Measurements from ENCODE around the gene DNAH3.
"Not testable (repeated sequence)": the region's sequence is repeated elsewhere in the genome, so short reads cannot be mapped to it uniquely, and the experiment has no call there.

The DNAH3 gene

DNA sequence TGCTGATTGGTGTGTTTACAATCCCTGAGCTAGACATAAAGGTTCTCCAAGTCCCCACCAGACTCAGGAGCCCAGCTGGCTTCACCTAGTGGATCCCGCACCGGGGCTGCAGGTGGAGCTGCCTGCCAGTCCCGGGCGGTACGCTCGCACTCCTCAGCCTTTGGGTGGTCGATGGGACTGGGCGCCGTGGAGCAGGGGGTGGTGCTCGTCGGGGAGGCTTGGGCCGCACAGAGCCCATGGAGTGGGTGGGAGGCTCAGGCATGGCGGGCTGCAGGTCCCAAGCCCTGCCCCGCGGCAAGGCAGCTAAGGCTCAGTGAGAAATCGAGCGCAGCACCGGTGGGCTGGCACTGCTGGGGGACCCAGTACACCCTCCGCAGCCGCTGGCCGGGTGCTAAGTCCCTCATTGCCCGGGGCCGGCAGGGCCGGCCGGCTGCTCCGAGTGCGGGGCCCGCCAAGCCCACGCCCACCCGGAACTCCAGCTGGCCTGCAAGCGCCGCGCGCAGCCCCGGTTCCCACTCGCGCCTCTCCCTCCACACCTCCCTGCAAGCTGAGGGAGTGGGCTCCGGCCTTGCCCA lies 161.1 kb downstream of the DNAH3 start:
- DNase-seq = not testable (repeated sequence)

DNA sequence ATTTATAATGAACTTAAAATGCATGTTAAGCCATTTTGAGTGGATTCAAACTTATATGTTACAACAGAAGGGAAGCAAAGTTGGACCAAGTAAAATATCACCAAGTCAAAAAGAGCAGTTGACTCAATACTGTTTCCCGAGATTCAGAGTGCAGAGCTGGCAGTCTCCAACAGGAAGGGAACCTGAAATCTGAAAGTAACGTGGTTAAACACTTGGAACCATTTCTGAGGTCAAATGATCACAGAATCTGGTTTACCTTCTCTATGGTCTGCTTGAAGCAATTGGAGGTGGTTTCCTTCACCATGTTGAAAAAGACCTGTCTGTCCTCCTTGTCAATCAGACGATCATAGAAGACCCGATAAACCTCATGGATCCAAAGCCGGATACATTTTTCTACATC lies 163.6 kb downstream of the DNAH3 start:
- no peak for DNase-seq

DNA sequence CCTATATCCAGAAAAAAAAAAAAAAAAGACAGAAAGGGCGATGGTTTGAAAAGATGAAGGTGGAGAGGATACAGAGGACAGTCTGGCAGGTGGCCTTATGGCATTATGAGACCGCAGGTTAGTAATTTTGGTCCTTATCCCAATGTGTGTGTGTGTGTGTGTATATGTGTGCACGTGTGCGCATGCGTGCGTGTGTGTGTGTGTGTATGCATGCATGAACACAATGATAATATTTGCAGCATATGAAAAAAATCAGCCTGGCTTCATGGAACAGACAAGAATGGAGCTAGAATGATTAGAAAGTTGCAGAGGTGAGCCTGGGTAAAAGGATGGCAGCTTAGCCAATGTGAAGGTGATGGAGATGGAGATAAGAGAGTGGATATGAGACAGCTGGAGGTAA lies 166.6 kb downstream of the DNAH3 start:
- DNase-seq = no peak

DNA sequence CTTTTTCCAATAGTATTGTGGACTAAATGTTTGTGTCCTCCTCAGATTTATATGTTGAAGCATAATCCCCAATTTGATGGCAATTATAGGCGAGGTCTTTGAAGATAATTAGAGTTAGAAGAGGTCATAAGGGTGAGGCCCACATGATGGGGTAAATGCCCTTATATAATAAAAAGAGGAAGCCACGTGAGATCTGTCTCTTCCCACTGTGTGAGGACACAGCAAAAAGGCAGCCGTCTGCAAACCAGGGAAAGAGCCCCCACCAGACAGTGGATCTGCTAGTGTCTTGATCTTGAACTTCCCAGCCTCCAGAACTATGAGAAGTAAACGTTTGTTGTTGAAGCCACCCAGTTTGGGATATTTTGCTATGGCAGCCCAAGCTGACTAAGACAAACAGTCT lies 174.1 kb downstream of the DNAH3 start:
- DNase-seq = no peak

DNA sequence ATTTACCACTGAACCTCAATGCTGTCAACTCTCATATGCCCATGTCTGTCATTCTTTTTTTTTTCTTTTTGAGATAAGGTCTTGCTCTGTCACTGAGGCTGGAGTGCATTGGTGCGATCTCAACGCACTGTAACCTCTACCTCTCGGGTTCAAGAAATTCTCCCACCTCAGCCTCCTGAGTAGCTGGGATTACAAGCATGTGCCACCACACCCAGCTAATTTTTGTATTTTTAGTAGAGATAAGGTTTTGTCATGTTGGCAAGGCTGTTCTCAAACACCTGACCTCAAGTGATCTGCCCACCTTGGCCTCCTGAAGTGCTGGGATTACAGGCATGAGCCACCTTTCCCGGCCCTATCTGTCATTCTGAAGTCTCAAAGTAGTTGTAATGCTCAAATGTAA lies 177.4 kb downstream of the DNAH3 start:
- DNase-seq = not testable (repeated sequence)

DNA sequence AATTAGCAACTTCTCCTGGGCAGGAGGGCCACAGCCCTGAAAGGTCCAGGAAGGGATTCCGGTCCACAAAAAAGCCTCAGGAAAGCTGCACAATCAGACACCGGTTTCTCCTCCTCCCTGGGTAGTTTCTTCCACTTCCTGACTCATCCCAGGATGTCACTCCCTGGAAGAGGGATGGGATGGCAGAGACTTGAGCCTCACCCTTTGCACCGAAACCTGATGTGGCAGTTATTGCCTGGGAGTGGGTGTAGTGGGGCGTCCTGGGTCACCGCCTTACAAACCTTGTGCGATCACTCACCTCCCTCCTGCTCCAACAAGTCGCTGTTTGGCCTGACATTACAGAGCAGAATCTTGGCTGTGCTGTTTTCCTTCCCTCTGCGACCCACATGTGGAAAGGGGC lies 179.2 kb downstream of the DNAH3 start:
- DNase-seq = no peak

DNA sequence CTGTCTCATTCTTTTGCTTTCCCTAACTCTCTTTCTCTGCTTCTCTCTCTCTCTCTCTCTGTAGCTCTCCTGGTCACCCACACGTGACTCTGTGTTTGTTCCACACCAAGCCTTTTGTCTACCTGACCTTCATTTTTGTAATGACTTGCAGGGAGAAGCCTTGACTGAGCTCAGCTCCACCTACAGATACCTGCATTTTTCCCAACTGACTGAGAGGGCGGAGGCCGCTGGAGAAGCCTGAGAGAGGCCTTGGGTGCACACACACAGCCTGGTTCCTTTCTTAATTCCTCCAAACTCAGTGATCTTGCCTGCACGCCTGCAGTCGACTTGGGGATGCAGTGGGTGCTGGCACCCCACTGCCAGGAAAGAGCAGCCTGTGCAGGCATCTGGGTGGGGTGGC lies 181.3 kb downstream of the DNAH3 start:
- no peak for DNase-seq

DNA sequence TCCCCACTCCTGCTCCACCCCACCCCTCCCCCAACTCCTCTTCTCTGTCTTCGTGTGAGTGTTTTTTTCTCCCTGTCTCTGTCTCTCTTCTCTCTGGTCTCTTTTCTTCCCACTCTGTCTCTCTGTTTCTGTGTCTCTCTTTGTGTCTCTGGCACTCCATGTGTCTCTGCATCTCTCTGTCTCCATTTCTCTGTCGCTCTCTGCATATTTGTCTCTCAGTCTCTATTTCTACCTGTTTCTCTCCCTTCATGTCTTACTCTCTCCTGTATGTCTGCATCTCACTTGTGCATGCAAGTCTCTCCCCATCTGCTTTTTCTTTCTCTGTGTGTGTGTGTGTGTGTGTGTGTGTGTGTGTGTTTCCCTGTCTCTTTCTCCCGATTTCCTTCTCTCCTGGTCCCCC lies 181.9 kb downstream of the DNAH3 start:
- DNase-seq = no peak

DNA sequence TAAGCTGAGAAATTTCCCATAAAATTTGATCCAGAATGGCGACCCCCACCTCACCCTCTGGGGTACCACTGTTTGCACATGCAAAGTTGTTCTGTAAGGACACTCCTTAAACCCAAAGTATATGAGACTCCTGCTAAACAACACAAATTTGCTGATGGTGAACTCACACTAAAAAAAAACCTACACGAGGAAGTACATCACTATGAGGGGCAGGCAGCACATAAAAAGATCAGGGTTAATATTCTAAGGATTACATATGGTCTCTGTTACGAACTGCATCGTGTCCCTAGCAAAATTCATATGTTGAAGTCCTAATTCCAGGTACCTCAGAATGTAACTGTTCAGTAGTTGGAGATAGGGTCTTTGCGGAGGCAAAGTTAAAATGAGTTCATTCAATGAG lies 189.7 kb downstream of the DNAH3 start:
- DNase-seq = no peak

DNA sequence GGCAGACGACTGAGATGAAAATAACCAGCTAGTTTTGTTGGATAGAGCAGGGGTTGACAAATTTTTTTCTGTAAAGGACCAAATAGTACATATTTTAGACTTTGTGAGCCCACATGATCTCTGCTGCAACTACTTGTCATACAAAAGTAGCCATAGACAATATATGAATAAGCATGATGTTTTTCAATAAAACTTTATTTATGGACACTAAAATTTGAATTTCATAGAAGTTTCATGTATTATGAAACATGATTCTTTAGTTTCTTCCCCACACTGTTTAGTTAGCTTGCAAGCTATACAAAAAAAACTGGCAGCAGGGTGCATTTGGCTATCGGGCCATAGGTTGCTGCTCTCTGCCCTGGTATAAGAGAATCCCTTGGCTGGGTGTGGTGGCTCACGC lies 193.5 kb downstream of the DNAH3 start:
- DNase-seq = no peak

DNA sequence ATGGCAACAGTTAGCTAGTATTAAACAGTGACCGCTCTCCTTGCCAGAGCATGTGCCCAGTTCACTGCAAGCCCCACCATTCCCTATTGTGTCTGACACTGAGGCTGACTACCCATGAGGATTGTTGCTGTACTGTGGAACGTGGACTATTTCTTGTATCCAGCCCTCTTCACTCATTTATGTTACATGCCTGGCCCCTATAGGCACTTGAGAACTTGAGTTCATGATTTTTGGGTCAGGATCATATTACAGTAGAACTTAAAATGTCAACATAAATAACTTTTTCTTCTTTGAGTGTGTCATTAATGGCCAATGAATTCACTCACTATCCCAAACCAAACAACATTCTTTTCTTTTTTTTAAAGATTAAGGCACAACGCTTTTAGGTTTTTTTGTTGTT lies 194.3 kb downstream of the DNAH3 start:
- no peak for DNase-seq

DNA sequence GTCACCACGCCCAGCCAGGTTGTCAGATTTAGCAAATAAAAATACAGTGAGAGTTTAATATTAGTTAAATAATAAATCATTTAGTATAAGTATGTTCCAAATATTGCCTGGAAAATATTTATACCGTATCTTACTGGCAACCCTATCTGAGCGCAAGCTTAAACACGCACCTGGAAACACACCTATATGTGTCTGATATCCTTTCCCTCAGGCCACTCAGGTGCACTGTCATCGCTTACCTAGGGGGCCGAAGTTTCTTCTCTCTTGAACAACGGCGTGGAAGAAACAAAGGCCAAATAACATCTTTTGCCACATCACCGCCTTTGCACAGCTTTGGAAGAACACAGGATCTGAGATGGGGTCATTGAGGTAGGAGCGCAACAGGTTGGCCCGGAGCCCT lies 196.1 kb downstream of the DNAH3 start:
- DNase-seq = no peak

DNA sequence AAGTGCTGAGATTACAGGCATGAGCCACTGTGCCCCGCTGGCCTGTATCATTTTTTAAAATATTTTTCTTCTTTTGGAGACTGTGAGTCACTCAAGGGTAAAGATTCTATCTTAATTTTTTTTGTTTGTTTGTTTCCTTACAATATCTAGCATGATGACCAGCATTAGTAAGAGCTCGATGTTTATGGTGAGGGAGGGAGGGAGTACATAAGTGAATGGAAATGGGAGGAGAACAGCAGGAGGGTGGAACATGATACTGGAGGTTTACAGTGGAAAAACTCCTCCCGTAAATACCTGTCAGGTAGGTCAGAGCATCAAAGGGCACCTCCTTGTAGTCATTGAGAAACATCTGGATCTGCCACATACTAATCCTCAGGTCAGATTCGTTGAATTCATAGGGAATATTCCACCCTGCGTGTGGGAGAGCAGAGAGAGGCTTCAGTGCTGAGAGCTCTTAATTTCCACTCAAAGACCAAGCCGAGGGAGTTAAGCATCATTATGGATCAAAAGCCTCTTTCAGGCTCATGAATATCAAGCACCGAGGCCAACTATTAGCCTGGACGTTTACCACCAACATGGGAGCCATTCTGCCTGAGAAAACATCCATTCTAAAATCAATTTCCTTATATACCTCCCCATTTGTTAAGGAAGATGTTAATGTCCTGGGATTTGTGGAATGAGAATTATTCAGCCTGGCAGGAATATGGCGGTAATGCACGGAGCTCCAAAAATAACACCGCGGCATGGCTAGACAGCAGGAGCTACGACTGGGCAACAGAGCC lies 198.3 kb downstream of the DNAH3 start:
- DNase-seq = no peak

DNA sequence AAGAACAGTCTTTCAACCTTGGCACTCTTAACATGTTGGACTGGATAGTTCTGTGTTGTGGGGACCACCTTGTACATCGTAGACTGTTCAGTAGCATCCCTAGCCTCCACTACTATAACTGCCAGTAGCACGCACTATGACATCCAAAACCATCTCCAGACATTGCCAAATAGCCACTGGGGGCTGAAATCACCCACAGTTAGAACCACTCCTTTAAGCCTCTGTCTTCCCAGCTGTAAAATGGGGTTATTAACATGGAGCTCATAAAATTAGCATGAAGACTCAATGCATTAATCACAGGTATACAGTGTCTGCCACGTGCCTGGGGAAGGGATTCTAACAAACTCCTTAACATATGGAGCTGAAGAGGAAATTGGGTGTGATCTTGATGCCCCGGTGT lies 200.4 kb downstream of the DNAH3 start:
- no peak for DNase-seq

DNA sequence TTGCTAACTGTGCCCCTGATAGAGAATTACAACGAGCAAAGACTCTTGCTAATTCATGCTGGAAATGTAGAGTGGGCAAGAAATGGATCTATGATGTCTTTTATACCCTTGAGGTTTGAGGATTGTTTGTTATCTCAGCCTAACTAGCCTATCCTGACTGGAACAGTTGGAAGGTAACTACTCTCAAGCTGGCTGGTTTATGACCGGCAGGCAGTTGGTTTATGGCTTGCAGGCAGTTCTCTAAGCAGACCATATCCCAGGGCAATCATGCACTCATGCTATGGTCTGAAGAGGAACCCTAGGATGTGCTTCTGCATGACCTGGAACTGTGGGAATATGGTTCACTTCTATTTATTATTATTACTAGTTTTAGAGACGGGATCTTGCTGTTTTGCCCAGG lies 201.0 kb downstream of the DNAH3 start:
- DNase-seq = no peak

DNA sequence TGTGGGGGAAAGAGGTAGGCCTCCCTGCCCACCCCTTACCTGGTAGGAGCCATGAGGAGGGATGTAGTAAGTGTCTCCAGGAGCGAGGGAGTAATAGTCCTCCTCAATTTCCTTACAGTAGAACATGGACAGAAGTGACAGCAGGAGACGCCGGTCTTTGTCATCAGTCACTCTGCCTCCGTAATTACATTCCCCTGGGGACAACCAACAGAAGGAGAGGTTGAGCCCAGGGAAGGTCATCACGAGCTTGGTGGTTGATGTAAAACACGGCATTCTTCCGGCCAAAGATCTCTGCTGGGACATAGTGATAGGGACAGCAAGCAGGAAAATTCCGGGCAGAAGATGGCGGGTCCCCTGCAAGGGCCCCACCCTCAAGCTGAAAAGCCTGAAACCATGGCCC lies 202.2 kb downstream of the DNAH3 start:
- DNase-seq = no peak

DNA sequence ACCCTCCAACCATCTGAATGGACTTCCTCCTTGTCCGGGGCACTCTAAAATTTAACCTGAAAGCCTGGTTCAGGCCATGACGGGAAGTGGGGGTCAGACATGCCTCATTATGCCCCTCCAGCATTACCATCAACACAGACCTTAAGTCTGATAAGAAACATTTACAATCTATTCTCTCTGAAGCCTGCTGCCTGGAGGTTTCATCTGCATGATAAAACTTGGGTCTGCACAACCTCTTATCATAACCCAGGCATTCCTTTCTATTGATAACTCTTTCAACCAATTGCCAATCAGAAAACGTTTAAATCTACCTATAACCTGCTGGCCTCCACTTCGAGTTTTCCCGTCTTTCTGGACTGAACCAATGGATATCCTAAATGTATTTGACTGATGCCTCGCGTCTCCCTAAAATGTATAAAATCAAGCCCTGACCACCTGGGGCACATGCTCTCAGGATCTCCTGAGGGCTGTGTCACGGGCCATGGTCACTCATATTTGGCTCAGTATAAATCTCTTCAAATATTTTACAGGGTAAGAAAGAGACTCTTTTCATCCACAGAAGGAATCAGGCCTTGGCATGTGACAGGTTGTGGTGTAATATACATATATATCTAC lies 204.5 kb downstream of the DNAH3 start:
- DNase-seq = no peak

DNA sequence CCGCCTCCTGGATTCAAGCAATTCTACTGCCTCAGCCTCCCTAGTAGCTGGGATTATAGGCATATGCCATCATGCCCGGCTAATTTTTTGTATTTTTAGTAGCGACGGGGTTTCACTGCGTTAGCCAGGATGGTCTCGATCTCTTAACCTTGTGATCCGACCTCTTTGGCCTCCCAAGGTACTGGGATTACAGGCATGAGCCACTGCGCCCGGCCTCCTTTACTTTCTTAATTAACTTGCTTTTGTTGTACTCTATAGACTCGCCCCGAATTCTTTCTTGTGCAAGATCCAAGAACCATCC lies 205.1 kb downstream of the DNAH3 start:
- DNase-seq = not testable (repeated sequence)

DNA sequence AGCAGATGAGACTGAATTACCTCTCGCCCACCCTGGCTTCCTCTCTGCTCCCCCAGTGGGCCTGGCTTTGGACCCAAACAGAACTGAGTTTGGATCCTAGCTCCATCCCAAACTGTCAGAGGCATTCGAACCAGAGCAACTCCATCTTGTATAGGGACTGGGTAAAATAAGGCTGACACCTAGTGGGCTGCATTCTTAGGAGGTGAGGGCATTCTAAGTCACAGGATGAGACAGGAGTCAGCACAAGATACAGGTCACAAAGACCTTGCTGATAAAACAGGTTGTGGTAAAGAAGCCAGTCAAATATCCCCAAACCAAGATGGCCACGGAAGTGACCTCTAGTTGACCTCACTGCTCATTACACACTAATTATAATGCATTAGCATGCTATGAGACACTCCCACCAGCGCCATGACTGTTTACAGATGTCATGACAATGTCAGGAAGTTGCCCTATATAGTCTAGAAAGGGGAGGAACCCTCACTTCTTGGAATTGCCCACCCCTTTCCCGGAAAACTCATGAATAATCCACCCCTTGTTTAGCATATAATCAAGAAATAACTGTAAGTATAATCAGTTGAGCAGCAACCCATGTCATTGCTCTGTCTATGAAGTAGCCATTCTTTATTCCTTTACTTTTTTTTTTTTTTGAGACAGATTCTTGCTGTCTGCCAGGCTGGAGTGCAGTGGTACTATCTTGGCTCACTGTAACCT lies 205.6 kb downstream of the DNAH3 start:
- DNase-seq = no peak

DNA sequence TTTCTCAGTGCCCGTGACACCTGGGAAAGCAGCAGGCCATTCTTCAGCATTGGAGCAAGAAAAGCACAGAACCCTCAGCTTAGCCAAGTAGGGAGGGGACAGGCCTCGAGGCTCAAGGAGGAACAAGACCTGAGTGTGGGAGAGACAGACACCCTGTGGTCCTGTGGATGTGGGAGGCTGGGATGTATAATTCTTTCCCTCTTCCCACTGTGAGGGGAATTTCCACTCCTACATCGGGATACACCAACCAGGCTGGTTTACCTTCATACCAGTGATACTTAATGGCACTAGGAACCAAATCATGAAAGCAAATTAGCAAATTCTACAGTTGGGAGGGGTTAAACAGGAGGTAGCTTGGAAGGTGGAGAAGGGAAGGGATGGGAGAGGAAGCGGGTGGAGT lies 208.4 kb downstream of the DNAH3 start:
- no peak for DNase-seq

DNA sequence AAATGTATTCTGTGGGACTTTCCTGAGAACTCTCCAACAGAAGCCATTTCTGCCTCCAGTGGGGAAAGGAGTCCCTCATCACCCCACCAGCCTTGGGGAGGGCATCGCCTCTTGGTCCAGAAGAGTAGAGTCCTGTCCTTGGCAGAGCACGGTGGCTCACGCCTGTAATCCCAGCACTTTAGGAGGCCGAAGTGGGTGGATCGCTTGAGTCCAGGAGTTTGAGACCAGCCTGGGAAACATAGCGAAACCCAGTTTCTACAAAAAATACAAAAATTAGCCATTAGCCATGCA lies 209.1 kb downstream of the DNAH3 start:
- no peak for DNase-seq

DNA sequence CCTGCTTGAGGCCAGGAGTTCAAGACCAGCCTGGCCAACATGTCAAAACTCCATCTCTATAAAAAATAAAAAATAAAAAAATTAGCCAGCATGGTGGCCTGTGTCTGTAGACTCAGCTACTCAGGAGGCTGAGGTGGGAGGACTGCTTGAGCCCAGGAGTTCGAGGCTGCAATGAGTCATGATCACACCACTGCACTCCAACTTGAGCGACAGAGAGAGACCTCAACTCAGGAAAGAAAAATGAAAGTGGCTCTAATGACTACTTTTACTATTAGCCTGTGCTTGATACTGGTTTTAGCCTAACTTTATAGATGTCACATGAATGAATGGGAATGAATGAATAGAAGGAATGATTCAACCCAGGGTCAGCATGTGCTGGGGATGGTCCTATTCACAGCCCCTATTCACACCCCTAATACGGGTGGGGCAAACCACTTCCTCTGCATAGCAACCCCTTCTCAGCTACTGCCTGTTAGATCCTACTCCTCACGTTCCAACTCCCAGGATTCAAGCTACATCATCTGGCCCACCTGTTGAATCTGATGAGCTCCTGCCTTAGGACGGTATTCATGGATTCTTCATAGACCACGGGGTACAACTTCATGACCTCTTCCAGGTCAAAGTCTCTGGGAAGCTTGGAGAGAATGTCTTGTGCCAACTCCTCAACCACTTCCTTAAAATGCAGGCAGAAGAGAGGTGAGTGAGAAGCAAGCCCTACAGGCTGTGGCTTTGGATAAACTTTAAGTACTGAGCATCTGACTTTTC lies 209.6 kb downstream of the DNAH3 start:
- no peak for DNase-seq

DNA sequence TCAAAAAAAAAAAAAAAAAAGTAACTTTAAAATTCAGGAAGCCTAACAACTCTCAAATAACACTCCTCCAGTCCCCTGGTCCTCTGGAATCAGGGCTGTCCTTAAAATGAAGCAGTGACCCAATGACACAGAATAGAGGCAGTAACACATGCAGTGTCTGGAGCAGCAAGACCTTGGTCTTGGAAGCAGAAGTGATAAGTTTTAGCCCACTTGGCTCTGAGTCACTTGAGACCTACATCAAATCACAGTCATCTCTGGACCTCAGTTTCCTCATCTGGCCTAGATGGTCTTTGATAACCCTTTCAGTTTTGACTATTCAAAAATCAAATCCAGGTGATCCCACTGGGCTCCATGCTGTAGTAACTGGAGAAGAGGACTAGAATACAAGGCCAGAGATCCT lies 211.0 kb downstream of the DNAH3 start:
- no peak for DNase-seq

DNA sequence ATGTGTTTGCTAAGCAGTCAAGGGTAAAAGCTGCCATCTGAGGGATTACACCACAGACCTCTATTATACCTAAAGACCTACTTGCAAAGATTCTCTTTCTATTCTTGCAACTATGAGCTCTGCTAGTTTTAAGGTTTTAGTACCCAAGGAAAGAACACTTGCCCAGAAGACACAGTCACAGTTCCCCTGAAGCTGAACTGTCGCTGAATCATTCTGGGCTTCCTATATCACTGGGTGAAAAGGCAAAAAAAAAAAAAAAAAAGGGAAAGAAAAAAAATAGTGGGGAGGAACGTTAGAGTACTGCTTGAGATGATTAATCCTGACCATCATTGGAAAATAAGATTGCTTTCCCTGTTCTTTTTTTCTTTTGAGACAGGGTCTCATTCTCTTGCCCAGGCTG lies 212.2 kb downstream of the DNAH3 start:
- no peak for DNase-seq

Data from activated CD4-positive, alpha-beta T cell treated with anti-CD3 and anti-CD28 coated beads for 1 hour (primary cell).